Gastroesophageal sphincter (tissue), 4 donors: ENCODE results near the gene SLC4A4. TPM values are rescaled to one million over a fixed set of nuclear protein-coding genes. Genes with fewer than 3 reads are reported as not detected.

ENCODE experiments used
- ATAC-seq: fragments of 150-250 bp; one replicate; pipeline ENCODE4 v1.9.1; 2016; ENCODE audit warnings: mild to moderate bottlenecking, moderate library complexity
- H3K27ac ChIP-seq, 4 donors: fragments of 200-600 bp; sonication (generic) in 3 of 4; 1 replicate in 3 of 4; 2 replicates in 1 of 4; pipeline ENCODE4 v1.5.1; 2016 to 2019
- H3K27me3 ChIP-seq: fragments of 200-600 bp; sonication (generic); one replicate; pipeline ENCODE4 v1.5.1; 2019
- H3K36me3 ChIP-seq, 2 donors: fragments of 200-600 bp; sonication (generic); one replicate each; pipeline ENCODE4 v1.5.1; 2019; ENCODE audit warnings: control low read depth in 1 of 2
- H3K4me1 ChIP-seq, 3 donors: fragments of 200-600 bp; sonication (generic); 1 replicate in 2 of 3; 2 replicates in 1 of 3; pipeline ENCODE4 v1.5.1; 2016 to 2019; ENCODE audit warnings: control low read depth in 2 of 3
- H3K4me3 ChIP-seq, 2 donors: fragments of 200-600 bp; sonication (generic); one replicate each; pipeline ENCODE4 v1.5.1; 2019; ENCODE audit warnings: mild to moderate bottlenecking in 1 of 2, moderate library complexity in 1 of 2
- H3K9me3 ChIP-seq, 3 donors: fragments of 200-600 bp; sonication (generic); one replicate each; pipeline ENCODE4 v1.5.1; 2017 to 2019; ENCODE audit warnings: control low read depth in 2 of 3
- CTCF ChIP-seq, 4 experiments: fragments of 200-600 bp in 2 of 4; fragments of 450-650 bp in 2 of 4; sonication (generic) in 1 of 4; IDR thresholded peaks; one replicate each; pipeline ENCODE4 v1.5.1; 2017 to 2019; ENCODE audit warnings: antibody characterized with exemption in 4 of 4, mild to moderate bottlenecking in 2 of 4, moderate library complexity in 2 of 4
- EP300 ChIP-seq: sonication (generic); formaldehyde crosslinking; IDR thresholded peaks from one replicate; pipeline ENCODE4 v1.6.1; 2017; ENCODE audit warnings: antibody characterized with exemption, mild to moderate bottlenecking
- POLR2A ChIP-seq, 2 donors: fragments of 450-650 bp; IDR thresholded peaks; one replicate each; pipeline ENCODE4 v1.6.1; 2017; ENCODE audit warnings: antibody characterized with exemption in 2 of 2, mild to moderate bottlenecking in 2 of 2, moderate library complexity in 1 of 2
- POLR2AphosphoS5 ChIP-seq: sonication (generic); formaldehyde crosslinking; IDR thresholded peaks from one replicate; pipeline ENCODE4 v1.6.1; 2017; ENCODE audit warnings: antibody characterized with exemption
- WGBS, 2 donors: methylation state at CpG; one replicate each; pipeline ENCODE4 v1.1.5; 2018; ENCODE audit warnings: low coverage in 1 of 2; 5-methylcytosine and 5-hydroxymethylcytosine counted together
- total RNA-seq, 4 donors: library from RNA; depleted of rRNA; stranded (reverse); fragments of >200 nt; gene quantifications; one replicate each; pipeline ENCODE4 v1.1.0, GENCODE V29; 2016

SLC4A4 gene
- total RNA-seq, 4 donors from 2014 or later, result 3.2 to 5.5 (median 4.4) TPM

GRCh38 chr4:71518283-71518989 lies 179.6 kb downstream of the SLC4A4 start:
- Histone ChIP-seq H3K27ac (no peak overlapping the region), H3K36me3 (no peaks in the 10 kb centered on the region), H3K4me3 (no peak overlapping the region), H3K4me1 (no peaks in the 10 kb centered on the region), H3K9me3 (no peaks in the 10 kb centered on the region), H3K27me3 (no peaks in the 10 kb centered on the region)
- peak; percentile 31 for ATAC-seq
- 80% methylated on average over 1 of the region's 2 CpGs; no CpG with 5 or more reads in 1 of the 2 donors for WGBS, 2 donors
- TF ChIP-seq POLR2A (IDR thresholded peaks at IDR 0.05), result no peak
- TF ChIP-seq CTCF (IDR thresholded peaks at IDR 0.05), result no peak
- no peak for TF ChIP-seq EP300
- TF ChIP-seq POLR2AphosphoS5, result no peak

- no peaks in the 10 kb centered on the region for H3K36me3 ChIP-seq
- no peaks in the 10 kb centered on the region for H3K9me3 ChIP-seq
- no peak for TF ChIP-seq POLR2A (IDR thresholded peaks at IDR 0.05)
- no peak for TF ChIP-seq POLR2AphosphoS5
- TF ChIP-seq EP300, result no peak
- no peak for TF ChIP-seq CTCF (IDR thresholded peaks at IDR 0.05)
- WGBS, 2 donors, result 75 to 80% methylated on average over 1 of the region's 1 CpG
- no peak for ATAC-seq
- H3K4me1 ChIP-seq, result no peaks in the 10 kb centered on the region
- no peaks in the 10 kb centered on the region for H3K27me3 ChIP-seq
- H3K27ac ChIP-seq, result no peak overlapping the region
- no peak overlapping the region for H3K4me3 ChIP-seq
Measured at GRCh38 chr4:71520308-71520707, 181.5 kb downstream of the SLC4A4 start.

- H3K27ac ChIP-seq, result no peak overlapping the region
- H3K4me1 ChIP-seq, result no peaks in the 10 kb centered on the region
- no peaks in the 10 kb centered on the region for H3K36me3 ChIP-seq
- no peak for TF ChIP-seq CTCF (IDR thresholded peaks at IDR 0.05)
- TF ChIP-seq POLR2A (IDR thresholded peaks at IDR 0.05), result no peak
- TF ChIP-seq POLR2AphosphoS5, result no peak
- TF ChIP-seq EP300, result no peak
- no peak overlapping the region for H3K4me3 ChIP-seq
- H3K9me3 ChIP-seq, result no peaks in the 10 kb centered on the region
- WGBS, 2 donors, result 100% methylated on average over 1 of the region's 1 CpG; no CpG with 5 or more reads in 1 of the 2 donors
- ATAC-seq, result no peak
- H3K27me3 ChIP-seq, result no peaks in the 10 kb centered on the region
Measured at GRCh38 chr4:71520850-71521249, 182.0 kb downstream of the SLC4A4 start.

- Histone ChIP-seq H3K9me3 (no peaks in the 10 kb centered on the region), H3K36me3 (no peaks in the 10 kb centered on the region), H3K27ac (no peak overlapping the region), H3K27me3 (no peaks in the 10 kb centered on the region), H3K4me1 (no peaks in the 10 kb centered on the region), H3K4me3 (no peak overlapping the region)
- ATAC-seq, result no peak
- TF ChIP-seq CTCF (IDR thresholded peaks at IDR 0.05), result no peak
- no peak for TF ChIP-seq POLR2A (IDR thresholded peaks at IDR 0.05)
- no peak for TF ChIP-seq POLR2AphosphoS5
- TF ChIP-seq EP300, result no peak
- WGBS, 2 donors, result 25 to 60% methylated on average over 1 of the region's 1 CpG
Measured at GRCh38 chr4:71524756-71525155, 185.9 kb downstream of the SLC4A4 start.
